ENCODE data around the gene VEGFB. TPM values are rescaled to one million over a fixed set of nuclear protein-coding genes. Genes with fewer than 3 reads are reported as not detected.
"Not testable (repeated sequence)": the region's sequence is repeated elsewhere in the genome, so short reads cannot be mapped to it uniquely, and the experiment has no call there.

The VEGFB gene
- total RNA-seq, 4 donors from 2014 or later = 20.0 to 120 (median 26.0) TPM

- Histone ChIP-seq H3K4me3 (no peak overlapping the region), H3K36me3 (no peaks in the 10 kb centered on the region), H3K4me1 (peaks cover 0 to 14% of the 10 kb centered on the region in 2 donors), H3K27me3 (no peaks in the 10 kb centered on the region), H3K9me3 (no peaks in the 10 kb centered on the region), H3K27ac (no peak overlapping the region)
- TF ChIP-seq POLR2A (IDR thresholded peaks at IDR 0.05) (no peak), CTCF (IDR thresholded peaks at IDR 0.05) (no peak)
- DNase-seq = no peak
- intact Hi-C loops (cut with DNase I; ENCODE audit: low total_unique reads) = no loop called here
These were observed 9.7 kb downstream of the VEGFB start for GRCh38 chr11:64244107-64244506.

- Histone ChIP-seq H3K27me3 (no peaks in the 10 kb centered on the region), H3K27ac (peak overlapping the region; percentile 79 to 80), H3K4me3 (peak overlapping the region in 1 of 2 donors; percentile 60), H3K4me1 (peaks cover 0 to 14% of the 10 kb centered on the region in 2 donors), H3K36me3 (no peaks in the 10 kb centered on the region), H3K9me3 (no peaks in the 10 kb centered on the region)
- TF ChIP-seq POLR2A (IDR thresholded peaks at IDR 0.05) = no peak
- intact Hi-C loops (cut with DNase I; ENCODE audit: low total_unique reads) = no loop called here
- no peak for DNase-seq
These were observed 10.6 kb downstream of the VEGFB start for GRCh38 chr11:64244966-64245365.

- H3K4me3 ChIP-seq = peak overlapping the region; percentile 52 to 60
- no peaks in the 10 kb centered on the region for H3K27me3 ChIP-seq
- TF ChIP-seq CTCF (IDR thresholded peaks at IDR 0.05) (no peak), POLR2A (IDR thresholded peaks at IDR 0.05) (no peak)
- H3K27ac ChIP-seq = peak overlapping the region; percentile 79 to 80
- H3K36me3 ChIP-seq = no peaks in the 10 kb centered on the region
- no peaks in the 10 kb centered on the region for H3K9me3 ChIP-seq
- H3K4me1 ChIP-seq = peaks cover 0 to 14% of the 10 kb centered on the region in 2 donors
- intact Hi-C loops (cut with DNase I; ENCODE audit: low total_unique reads) = no loop called here
- peak in 1 of 2 donors; percentile 60 for DNase-seq
These were observed 11.0 kb downstream of the VEGFB start for GRCh38 chr11:64245401-64245796.

- Histone ChIP-seq H3K4me1 (peaks cover 0 to 17% of the 10 kb centered on the region in 2 donors), H3K4me3 (peak overlapping the region; percentile 52 to 60), H3K27ac (peak overlapping the region; percentile 79 to 80), H3K9me3 (no peaks in the 10 kb centered on the region), H3K27me3 (no peaks in the 10 kb centered on the region), H3K36me3 (no peaks in the 10 kb centered on the region)
- TF ChIP-seq POLR2A (IDR thresholded peaks at IDR 0.05) (no peak), CTCF (IDR thresholded peaks at IDR 0.05) (no peak)
- peak; percentile 73 to 75 for DNase-seq
- intact Hi-C loops (cut with DNase I; ENCODE audit: low total_unique reads) = no loop called here
These were observed 11.6 kb downstream of the VEGFB start for GRCh38 chr11:64245797-64246620.

- peaks cover 0 to 18% of the 10 kb centered on the region in 2 donors for H3K4me1 ChIP-seq
These were observed 12.2 kb downstream of the VEGFB start for GRCh38 chr11:64246621-64246870.

GRCh38 chr11:64246871-64247728 is 12.7 kb downstream of the VEGFB start, which contains the start of gene PPP1R14B:
Gene PPP1R14B, minus strand, starts transcription at chr11:64246943. Its CDS starts 270 bp downstream, at chr11:64246673.
- TF ChIP-seq CTCF (IDR thresholded peaks at IDR 0.05) (peak; percentile 12 to 46 (median 17)), POLR2A (IDR thresholded peaks at IDR 0.05) (peak in 1 of 2 donors; percentile 52)
- peak within 1 kb of the TSS; percentile 79 to 85 for H3K27ac ChIP-seq
- H3K9me3 ChIP-seq = no peaks in the 10 kb centered on the region
- H3K36me3 ChIP-seq = no peaks in the 10 kb centered on the region
- no peaks in the 10 kb centered on the region for H3K27me3 ChIP-seq
- H3K4me1 ChIP-seq = peaks cover 0 to 17% of the 10 kb centered on the region in 2 donors
- intact Hi-C loops (cut with DNase I; ENCODE audit: low total_unique reads) = no loop called here
- DNase-seq = peak; percentile 81 to 87
- H3K4me3 ChIP-seq = peak within 1 kb of the TSS; percentile 52 to 60

More at GRCh38 chr11:64246621-64246870, 12.2 kb downstream of the VEGFB start:
- H3K36me3 ChIP-seq; intact Hi-C loops (cut with DNase I; ENCODE audit: low total_unique reads); H3K9me3 ChIP-seq; DNase-seq; H3K27me3 ChIP-seq: not testable (repeated sequence)
- H3K27ac ChIP-seq = peak overlapping the region; percentile 79 to 80
- H3K4me3 ChIP-seq = peak overlapping the region; percentile 52 to 60

All from uterus (tissue), 4 donors.